Thoracic aorta (tissue), 2 donors: ENCODE results near the gene PARVB. TPM values are rescaled to one million over a fixed set of nuclear protein-coding genes. Genes with fewer than 3 reads are reported as not detected.

Experiments used
- ATAC-seq: fragments of 150-250 bp; one replicate; pipeline ENCODE4 v1.8.0; 2017; ENCODE audit warnings: low read depth; ENCODE audit not compliant: insufficient number of reproducible peaks, low FRiP score
- DNase-seq: peaks from one replicate; pipeline ENCODE4 v3.0.0-alpha.2; 2020; ENCODE audit warnings: low spot score
- H3K27ac ChIP-seq, 2 donors: fragments of 200-600 bp; sonication (generic); 1 replicate in 1 of 2; 2 replicates in 1 of 2; pipeline ENCODE4 v1.5.1; 2016; ENCODE audit warnings: mild to moderate bottlenecking in 2 of 2, moderate library complexity in 2 of 2
- H3K27me3 ChIP-seq: fragments of 200-600 bp; sonication (generic); replicated peaks from 2 replicates; pipeline ENCODE4 v1.6.0; 2016; ENCODE audit warnings: mild to moderate bottlenecking; ENCODE audit not compliant: insufficient read depth
- H3K36me3 ChIP-seq: fragments of 200-600 bp; sonication (generic); one replicate; pipeline ENCODE4 v1.5.1; 2016
- H3K4me1 ChIP-seq, 2 donors: fragments of 200-600 bp; sonication (generic); 1 replicate in 1 of 2; 2 replicates in 1 of 2; pipeline versions ENCODE4 v1.5.1 to v1.6.0; 2016; ENCODE audit warnings: low read depth in 2 of 2, mild to moderate bottlenecking in 1 of 2; ENCODE audit not compliant: control insufficient read depth in 1 of 2
- H3K4me3 ChIP-seq: fragments of 200-600 bp; sonication (generic); 2 replicates; pipeline ENCODE4 v1.5.1; 2016; ENCODE audit warnings: mild to moderate bottlenecking
- H3K9me3 ChIP-seq: fragments of 200-600 bp; sonication (generic); 2 replicates; pipeline ENCODE4 v1.5.1; 2016
- total RNA-seq, 2 donors: library from RNA; depleted of rRNA; stranded (reverse); fragments of >200 nt; gene quantifications; one replicate each; pipeline versions ENCODE4 v1.1.0 to v1.2.3, GENCODE V29; 2016
- TF ChIP-seq, protein P1 (sequence below): fragments of 200-600 bp; sonication (generic); IDR thresholded peaks from one replicate; pipeline ENCODE4 v1.5.1; 2019; ENCODE audit warnings: antibody characterized with exemption

The PARVB gene
- total RNA-seq, 2 donors from 2014 or later: 15.3 to 17.2 TPM

DNA sequence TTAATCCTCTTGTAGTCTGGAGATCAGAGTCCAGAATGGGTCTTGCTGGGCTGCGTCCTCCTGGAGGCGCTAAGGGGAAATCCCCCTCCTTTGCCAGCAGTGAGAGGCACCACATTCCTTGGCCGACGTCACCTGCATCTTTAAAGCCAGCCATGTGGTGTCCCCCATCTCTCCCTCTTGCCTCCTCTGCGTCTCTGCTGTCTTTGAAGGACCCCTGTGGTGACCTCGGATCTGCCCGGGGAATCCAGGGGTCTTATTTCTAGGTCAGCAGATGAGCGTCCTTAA, 27.2 kb upstream of the PARVB start:
- H3K4me3 ChIP-seq: no peak overlapping the region
- no peak for DNase-seq
- no peaks in the 10 kb centered on the region for H3K4me1 ChIP-seq
- TF ChIP-seq, protein P1, sequence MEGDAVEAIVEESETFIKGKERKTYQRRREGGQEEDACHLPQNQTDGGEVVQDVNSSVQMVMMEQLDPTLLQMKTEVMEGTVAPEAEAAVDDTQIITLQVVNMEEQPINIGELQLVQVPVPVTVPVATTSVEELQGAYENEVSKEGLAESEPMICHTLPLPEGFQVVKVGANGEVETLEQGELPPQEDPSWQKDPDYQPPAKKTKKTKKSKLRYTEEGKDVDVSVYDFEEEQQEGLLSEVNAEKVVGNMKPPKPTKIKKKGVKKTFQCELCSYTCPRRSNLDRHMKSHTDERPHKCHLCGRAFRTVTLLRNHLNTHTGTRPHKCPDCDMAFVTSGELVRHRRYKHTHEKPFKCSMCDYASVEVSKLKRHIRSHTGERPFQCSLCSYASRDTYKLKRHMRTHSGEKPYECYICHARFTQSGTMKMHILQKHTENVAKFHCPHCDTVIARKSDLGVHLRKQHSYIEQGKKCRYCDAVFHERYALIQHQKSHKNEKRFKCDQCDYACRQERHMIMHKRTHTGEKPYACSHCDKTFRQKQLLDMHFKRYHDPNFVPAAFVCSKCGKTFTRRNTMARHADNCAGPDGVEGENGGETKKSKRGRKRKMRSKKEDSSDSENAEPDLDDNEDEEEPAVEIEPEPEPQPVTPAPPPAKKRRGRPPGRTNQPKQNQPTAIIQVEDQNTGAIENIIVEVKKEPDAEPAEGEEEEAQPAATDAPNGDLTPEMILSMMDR: no peak
- no peaks in the 10 kb centered on the region for H3K27me3 ChIP-seq
- no peak for ATAC-seq
- no peaks in the 10 kb centered on the region for H3K9me3 ChIP-seq
- peaks cover 8% of the 10 kb centered on the region for H3K36me3 ChIP-seq
- no peak overlapping the region for H3K27ac ChIP-seq

DNA sequence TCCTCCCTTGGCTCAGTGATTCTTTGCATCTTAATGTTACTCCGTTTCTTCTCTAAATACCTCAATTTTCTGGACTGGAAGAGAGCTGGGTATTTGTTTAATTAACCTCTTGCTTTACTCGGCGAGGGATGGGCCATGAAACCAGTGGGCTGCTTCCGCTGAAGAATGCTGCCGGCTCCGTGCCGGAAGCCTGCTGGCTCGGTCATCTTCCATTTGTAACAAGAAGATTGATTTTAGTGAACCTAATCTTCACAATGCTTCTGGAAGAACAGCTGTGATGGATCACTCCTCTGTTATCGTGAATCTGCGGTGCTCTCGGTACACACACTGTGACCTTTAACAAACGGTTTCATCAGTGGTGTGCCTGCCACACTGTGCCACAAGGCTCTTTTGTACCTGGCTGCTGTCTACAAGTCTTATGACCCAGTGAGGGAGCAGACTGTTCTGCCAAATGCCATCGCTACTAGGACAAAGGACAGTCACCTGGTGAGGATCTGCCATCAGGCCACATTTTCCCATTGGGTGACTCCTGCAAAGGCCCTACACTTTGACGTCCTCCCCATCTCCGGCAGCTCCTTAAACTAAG, 25.3 kb upstream of the PARVB start:
- TF ChIP-seq, protein P1: no peak
- ATAC-seq: no peak
- Histone ChIP-seq H3K9me3 (no peaks in the 10 kb centered on the region), H3K4me1 (no peaks in the 10 kb centered on the region), H3K4me3 (no peak overlapping the region), H3K27ac (no peak overlapping the region), H3K27me3 (no peaks in the 10 kb centered on the region), H3K36me3 (peaks cover 8% of the 10 kb centered on the region)
- no peak for DNase-seq

DNA sequence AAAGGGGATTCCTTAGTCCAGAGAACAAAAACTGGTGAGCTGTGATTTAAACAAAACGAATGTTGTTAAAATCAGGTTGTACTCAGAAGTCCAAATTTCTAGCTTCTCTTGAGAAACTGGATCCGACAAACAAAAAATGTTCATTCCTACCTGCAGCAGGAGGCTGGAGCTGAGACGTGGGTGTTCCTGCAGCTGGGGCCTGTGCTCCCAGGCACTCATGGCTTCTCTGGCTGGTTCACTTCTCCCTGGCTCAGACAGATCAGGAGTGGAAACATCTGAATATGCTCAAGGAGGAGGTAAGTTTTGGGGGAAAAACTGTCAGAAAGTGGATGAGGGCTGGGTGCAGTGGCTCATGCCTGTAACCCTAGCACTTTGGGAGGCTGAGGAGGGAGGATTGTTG, 24.7 kb upstream of the PARVB start:
- DNase-seq (no peak), ATAC-seq (no peak)
- Histone ChIP-seq H3K4me3 (no peak overlapping the region), H3K27ac (no peak overlapping the region), H3K9me3 (no peaks in the 10 kb centered on the region), H3K36me3 (peaks cover 8% of the 10 kb centered on the region), H3K27me3 (no peaks in the 10 kb centered on the region), H3K4me1 (no peaks in the 10 kb centered on the region)
- TF ChIP-seq, protein P1: no peak

DNA sequence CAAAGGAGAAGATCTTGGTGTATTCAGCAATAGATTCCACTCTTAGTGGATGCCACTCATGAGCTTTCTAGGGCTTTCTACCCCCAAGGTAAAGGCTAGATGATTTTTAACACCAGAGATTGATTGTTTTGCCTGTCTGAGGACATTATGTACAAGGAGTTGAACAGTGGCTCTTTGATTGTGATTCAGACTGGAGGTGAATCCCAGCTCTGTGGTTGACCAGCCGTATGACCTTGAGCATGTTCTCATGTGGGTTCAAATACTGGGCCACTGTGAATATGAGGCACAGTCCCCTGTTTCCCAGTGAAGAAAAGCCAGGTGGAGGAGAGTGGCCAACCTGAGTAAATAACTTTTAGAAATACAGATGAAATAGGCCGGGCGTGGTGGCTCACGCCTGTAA, 24.0 kb upstream of the PARVB start:
- H3K9me3 ChIP-seq: no peaks in the 10 kb centered on the region
- peaks cover 8% of the 10 kb centered on the region for H3K36me3 ChIP-seq
- TF ChIP-seq, protein P1: no peak
- no peaks in the 10 kb centered on the region for H3K27me3 ChIP-seq
- H3K4me3 ChIP-seq: no peak overlapping the region
- H3K27ac ChIP-seq: no peak overlapping the region
- no peak for DNase-seq
- no peak for ATAC-seq
- no peaks in the 10 kb centered on the region for H3K4me1 ChIP-seq

DNA sequence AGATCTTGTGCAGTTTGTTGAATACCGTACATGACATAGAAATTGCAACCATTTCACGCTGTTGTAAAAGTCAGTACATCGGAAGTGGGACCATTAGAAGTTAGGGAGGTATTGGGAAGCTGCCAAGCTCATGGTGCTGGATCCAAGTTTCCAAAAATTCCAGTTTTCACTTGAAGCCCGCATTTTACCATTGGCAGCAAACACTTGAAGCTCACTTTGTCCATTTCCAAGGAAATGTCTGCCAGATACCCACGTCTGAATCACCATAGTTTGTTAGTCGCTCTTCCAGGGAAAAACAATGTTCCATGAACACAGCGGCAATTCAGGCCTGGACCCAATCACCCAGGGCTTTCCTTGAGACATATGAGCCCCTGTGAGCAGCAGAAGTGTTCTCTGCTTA, 22.6 kb upstream of the PARVB start:
- H3K4me3 ChIP-seq: no peak overlapping the region
- H3K27me3 ChIP-seq: no peaks in the 10 kb centered on the region
- no peak for DNase-seq
- ATAC-seq: no peak
- TF ChIP-seq, protein P1: no peak
- H3K9me3 ChIP-seq: peaks cover 5% of the 10 kb centered on the region
- H3K27ac ChIP-seq: no peak overlapping the region
- H3K4me1 ChIP-seq: no peaks in the 10 kb centered on the region
- no peaks in the 10 kb centered on the region for H3K36me3 ChIP-seq
